CD4-positive, alpha-beta T cell treated with Interleukin-21 for 1 hour (primary cell): ENCODE data around the gene LAMC2.
"Not testable (repeated sequence)": the region's sequence is repeated elsewhere in the genome, so short reads cannot be mapped to it uniquely, and the experiment has no call there.

Experiments used
- DNase-seq: peaks from one replicate; pipeline ENCODE4 v3.0.0-alpha.2; 2020

LAMC2 gene

GRCh38 chr1:183239220-183239742, 53.2 kb downstream of the LAMC2 start:
- DNase-seq = no peak

- no peak for DNase-seq
These were observed 53.9 kb downstream of the LAMC2 start for GRCh38 chr1:183239793-183240525.

GRCh38 chr1:183240526-183240825, 54.4 kb downstream of the LAMC2 start:
- no peak for DNase-seq

- not testable (repeated sequence) for DNase-seq
These were observed 54.8 kb downstream of the LAMC2 start for GRCh38 chr1:183240853-183241252.

- no peak for DNase-seq
These were observed 55.4 kb downstream of the LAMC2 start for GRCh38 chr1:183241471-183241870.

- DNase-seq = no peak
These were observed 56.5 kb downstream of the LAMC2 start for GRCh38 chr1:183242556-183242955.

GRCh38 chr1:183243161-183244050, 57.3 kb downstream of the LAMC2 start:
- no peak for DNase-seq

GRCh38 chr1:183244466-183244865, 58.4 kb downstream of the LAMC2 start:
- DNase-seq = no peak

GRCh38 chr1:183245357-183245756, 59.3 kb downstream of the LAMC2 start:
- DNase-seq = no peak

- no peak for DNase-seq
These were observed 60.4 kb downstream of the LAMC2 start for GRCh38 chr1:183246436-183246835.

- no peak for DNase-seq
These were observed 61.0 kb downstream of the LAMC2 start for GRCh38 chr1:183247066-183247465.

GRCh38 chr1:183247484-183247883, 61.4 kb downstream of the LAMC2 start:
- no peak for DNase-seq

GRCh38 chr1:183247931-183248330, 61.9 kb downstream of the LAMC2 start:
- no peak for DNase-seq

GRCh38 chr1:183248989-183249691, 63.1 kb downstream of the LAMC2 start:
- no peak for DNase-seq

- DNase-seq = no peak
These were observed 63.9 kb downstream of the LAMC2 start for GRCh38 chr1:183249941-183250452.

- no peak for DNase-seq
These were observed 65.3 kb downstream of the LAMC2 start for GRCh38 chr1:183251101-183251958.

- no peak for DNase-seq
These were observed 65.9 kb downstream of the LAMC2 start for GRCh38 chr1:183251959-183252450.

GRCh38 chr1:183255073-183255472, 69.0 kb downstream of the LAMC2 start:
- no peak for DNase-seq

- DNase-seq = no peak
These were observed 73.9 kb downstream of the LAMC2 start for GRCh38 chr1:183259924-183260323.

GRCh38 chr1:183262628-183263200, 76.7 kb downstream of the LAMC2 start:
- DNase-seq = no peak

- DNase-seq = no peak
These were observed 78.0 kb downstream of the LAMC2 start for GRCh38 chr1:183263886-183264602.
